T-helper 1 cell treated with Interleukin-12 subunit alpha and Interleukin-12 subunit beta and Interleukin-4 antibody, amounts not matched to agents 30 μg/mL and 1 μg/mL, for 36 hours (primary cell): ENCODE results near the gene EGR1.
"Not testable (repeated sequence)": the region's sequence is repeated elsewhere in the genome, so short reads cannot be mapped to it uniquely, and the experiment has no call there.

Experiments
- H3K27ac Mint-ChIP-seq: one replicate; pipeline ENCODE4 v1.8.0; 2021; ENCODE audit warnings: mild to moderate bottlenecking, mixed read lengths
- H3K27me3 Mint-ChIP-seq: one replicate; pipeline ENCODE4 v1.8.0; 2021; ENCODE audit warnings: low read depth, mixed read lengths
- H3K36me3 Mint-ChIP-seq: one replicate; pipeline ENCODE4 v1.8.0; 2021; ENCODE audit warnings: low read depth, mixed read lengths
- H3K4me1 Mint-ChIP-seq: one replicate; pipeline ENCODE4 v1.8.0; 2021; ENCODE audit warnings: low read depth, mixed read lengths
- H3K4me3 Mint-ChIP-seq: one replicate; pipeline ENCODE4 v1.8.0; 2021; ENCODE audit warnings: mild to moderate bottlenecking, moderate library complexity, mixed read lengths
- H3K9me3 Mint-ChIP-seq: one replicate; pipeline ENCODE4 v1.8.0; 2021; ENCODE audit warnings: mixed read lengths

Gene EGR1

DNA sequence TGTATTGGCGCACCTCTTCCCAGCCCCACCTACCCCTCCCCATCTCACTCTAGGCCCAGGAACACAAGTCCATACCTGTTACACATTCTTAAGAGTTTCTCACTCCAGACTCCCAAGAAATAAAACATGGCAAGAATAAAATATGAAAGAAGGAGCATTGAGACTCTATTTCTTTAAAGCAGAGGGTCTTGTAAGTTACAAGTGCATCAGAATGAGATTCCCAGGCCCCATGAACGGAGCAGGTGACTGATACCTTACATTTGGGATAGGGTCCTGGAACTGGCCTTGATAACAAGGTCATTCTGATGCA, 5.7 kb downstream of the EGR1 start:
- H3K27me3 Mint-ChIP-seq: peaks cover 27% of the 10 kb centered on the region
- peaks cover 19% of the 10 kb centered on the region for H3K36me3 Mint-ChIP-seq
- peaks cover 16% of the 10 kb centered on the region for H3K4me1 Mint-ChIP-seq
- no peaks in the 10 kb centered on the region for H3K9me3 Mint-ChIP-seq
- H3K4me3 Mint-ChIP-seq: no peak overlapping the region
- H3K27ac Mint-ChIP-seq: no peak overlapping the region

DNA sequence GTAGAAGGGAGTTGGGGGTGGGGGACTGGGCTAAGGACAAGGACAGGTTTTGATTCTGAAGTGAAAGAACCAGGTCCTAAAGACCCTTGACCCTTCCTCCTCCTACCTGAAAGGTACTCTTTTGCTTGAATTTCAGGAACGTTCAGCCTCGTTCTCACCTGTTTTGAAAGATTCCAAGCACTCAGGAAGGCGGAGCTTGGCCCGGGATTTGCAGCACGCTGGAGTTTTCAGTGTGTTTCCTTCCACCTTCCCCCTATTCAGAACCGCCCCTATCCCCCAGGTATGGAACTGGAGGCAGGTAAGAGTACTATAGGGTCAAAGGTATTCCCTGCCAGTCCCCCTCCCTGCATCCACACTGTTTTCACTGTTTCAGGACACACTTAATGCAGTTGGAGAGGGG, 7.1 kb downstream of the EGR1 start:
- peaks cover 6% of the 10 kb centered on the region for H3K4me1 Mint-ChIP-seq
- H3K9me3 Mint-ChIP-seq: no peaks in the 10 kb centered on the region
- H3K27ac Mint-ChIP-seq: no peak overlapping the region
- no peak overlapping the region for H3K4me3 Mint-ChIP-seq
- H3K27me3 Mint-ChIP-seq: peaks cover 23% of the 10 kb centered on the region
- peaks cover 10% of the 10 kb centered on the region for H3K36me3 Mint-ChIP-seq

DNA sequence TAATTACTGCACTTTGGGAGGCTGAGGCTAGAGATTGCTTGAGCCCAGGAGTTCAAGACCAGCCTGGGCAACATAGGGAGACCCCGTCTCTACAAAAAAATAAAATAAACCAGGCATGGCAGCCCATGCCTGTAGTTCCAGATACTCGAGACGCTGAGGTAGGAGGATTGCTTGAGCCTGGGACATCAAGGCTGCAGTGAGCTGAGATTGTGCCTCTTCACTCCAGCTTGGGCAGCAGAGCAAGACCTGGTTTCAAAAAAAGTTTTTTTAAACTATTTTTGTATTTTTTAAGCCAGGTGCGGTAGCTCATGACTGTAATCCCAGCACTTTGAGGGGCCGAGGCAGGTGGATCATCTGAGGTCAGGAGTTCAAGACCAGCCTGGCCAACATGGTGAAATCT, 7.9 kb downstream of the EGR1 start:
- not testable (repeated sequence) for H3K4me3 Mint-ChIP-seq

DNA sequence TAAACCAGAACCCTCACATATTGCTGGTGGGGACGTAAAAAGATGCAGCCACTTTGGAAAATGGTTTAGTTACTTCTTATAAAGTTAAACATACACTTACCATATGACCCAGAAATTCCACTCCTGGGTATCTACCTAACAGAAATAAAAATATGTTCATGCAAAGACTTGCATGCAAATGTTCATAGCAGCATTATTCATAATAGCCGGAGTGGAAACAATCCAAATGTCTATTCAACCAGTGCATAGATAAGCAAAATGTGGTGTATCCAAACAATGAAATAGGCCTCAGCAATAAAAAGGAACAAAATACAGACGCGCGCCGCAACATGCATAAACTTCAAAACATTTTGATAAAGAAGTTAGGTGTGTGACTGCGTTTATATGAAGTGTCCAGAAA, 11.6 kb downstream of the EGR1 start:
- H3K36me3 Mint-ChIP-seq: no peaks in the 10 kb centered on the region
- H3K9me3 Mint-ChIP-seq: no peaks in the 10 kb centered on the region
- H3K27me3 Mint-ChIP-seq: peaks cover 12% of the 10 kb centered on the region
- H3K4me3 Mint-ChIP-seq: no peak overlapping the region
- no peak overlapping the region for H3K27ac Mint-ChIP-seq
- H3K4me1 Mint-ChIP-seq: no peaks in the 10 kb centered on the region

More for the DNA sequence above, 7.9 kb downstream of the EGR1 start:
- not testable (repeated sequence) for H3K4me1 Mint-ChIP-seq, H3K36me3 Mint-ChIP-seq, H3K9me3 Mint-ChIP-seq
- H3K27me3 Mint-ChIP-seq: peaks cover 15% of the 10 kb centered on the region
- peak overlapping the region; percentile 53 for H3K27ac Mint-ChIP-seq

DNA sequence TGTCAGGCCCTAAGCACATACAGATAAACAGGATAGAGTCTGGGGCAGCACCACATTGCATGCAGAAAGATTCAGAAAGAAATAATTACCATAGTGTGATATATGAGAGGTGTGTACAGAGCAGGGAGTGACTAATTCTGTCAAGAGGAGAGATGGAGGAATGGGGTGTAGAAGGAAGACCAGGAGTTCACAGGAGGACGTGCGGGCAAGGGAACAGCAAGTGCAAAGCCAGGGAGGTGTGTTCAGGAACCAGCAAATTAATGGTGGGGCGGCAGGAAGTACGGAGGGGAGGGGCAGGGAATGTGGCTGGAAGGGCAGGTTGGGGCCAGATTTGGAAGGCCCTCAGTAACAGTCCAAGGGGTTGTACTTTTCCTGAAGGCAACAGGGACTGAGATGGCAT, 17.4 kb downstream of the EGR1 start:
- H3K27ac Mint-ChIP-seq: no peak overlapping the region
- no peak overlapping the region for H3K4me3 Mint-ChIP-seq
- no peaks in the 10 kb centered on the region for H3K9me3 Mint-ChIP-seq
- H3K4me1 Mint-ChIP-seq: no peaks in the 10 kb centered on the region
- peaks cover 18% of the 10 kb centered on the region for H3K27me3 Mint-ChIP-seq
- H3K36me3 Mint-ChIP-seq: no peaks in the 10 kb centered on the region

DNA sequence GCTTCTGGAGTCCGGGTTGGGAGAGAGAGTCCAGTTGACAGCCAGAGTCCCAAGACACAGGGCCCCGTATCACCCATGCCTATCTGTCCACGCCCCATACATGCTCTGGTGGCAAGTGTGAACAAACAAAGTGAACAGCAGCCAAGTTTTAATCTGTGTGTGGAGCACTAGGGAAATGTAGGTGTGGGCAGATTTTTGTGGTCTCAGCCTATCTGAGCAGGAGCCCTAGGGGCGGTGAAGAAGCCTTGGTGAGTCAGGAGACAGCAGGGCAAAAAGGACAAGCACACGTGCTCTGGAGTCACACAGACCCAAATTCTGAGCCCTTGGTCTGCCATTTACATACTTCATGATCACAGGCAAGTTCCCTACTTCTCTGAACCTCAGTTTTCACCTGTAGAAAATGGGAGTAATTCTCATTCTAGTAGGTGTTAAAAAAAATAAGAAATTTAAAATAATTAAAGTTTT, 23.2 kb downstream of the EGR1 start:
- H3K9me3 Mint-ChIP-seq: no peaks in the 10 kb centered on the region
- peaks cover 3% of the 10 kb centered on the region for H3K4me1 Mint-ChIP-seq
- no peak overlapping the region for H3K27ac Mint-ChIP-seq
- peaks cover 45% of the 10 kb centered on the region for H3K27me3 Mint-ChIP-seq
- no peak overlapping the region for H3K4me3 Mint-ChIP-seq
- H3K36me3 Mint-ChIP-seq: no peaks in the 10 kb centered on the region

DNA sequence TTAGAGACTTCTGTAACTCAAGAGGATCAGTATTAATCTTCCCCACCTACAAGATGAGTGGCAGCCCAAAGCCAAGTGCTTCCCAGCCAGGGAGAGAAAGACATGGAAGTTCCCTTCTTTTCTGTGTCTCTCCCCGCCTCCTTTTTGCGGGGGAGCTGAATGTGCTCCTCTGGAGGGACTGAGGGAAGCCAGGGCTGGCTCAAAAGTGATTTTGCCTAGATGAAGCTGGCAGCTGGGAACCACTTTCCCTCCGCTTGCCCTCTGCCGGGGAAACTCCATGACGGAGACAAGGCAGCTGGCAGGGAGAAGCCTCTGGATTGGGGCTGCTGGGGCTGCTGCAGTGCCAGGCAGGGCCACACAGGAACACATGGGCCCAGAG, 24.4 kb downstream of the EGR1 start:
- Mint-ChIP-seq H3K27ac (no peak overlapping the region), H3K27me3 (peaks cover 39% of the 10 kb centered on the region), H3K36me3 (no peaks in the 10 kb centered on the region), H3K4me3 (no peak overlapping the region), H3K9me3 (no peaks in the 10 kb centered on the region), H3K4me1 (peaks cover 3% of the 10 kb centered on the region)

DNA sequence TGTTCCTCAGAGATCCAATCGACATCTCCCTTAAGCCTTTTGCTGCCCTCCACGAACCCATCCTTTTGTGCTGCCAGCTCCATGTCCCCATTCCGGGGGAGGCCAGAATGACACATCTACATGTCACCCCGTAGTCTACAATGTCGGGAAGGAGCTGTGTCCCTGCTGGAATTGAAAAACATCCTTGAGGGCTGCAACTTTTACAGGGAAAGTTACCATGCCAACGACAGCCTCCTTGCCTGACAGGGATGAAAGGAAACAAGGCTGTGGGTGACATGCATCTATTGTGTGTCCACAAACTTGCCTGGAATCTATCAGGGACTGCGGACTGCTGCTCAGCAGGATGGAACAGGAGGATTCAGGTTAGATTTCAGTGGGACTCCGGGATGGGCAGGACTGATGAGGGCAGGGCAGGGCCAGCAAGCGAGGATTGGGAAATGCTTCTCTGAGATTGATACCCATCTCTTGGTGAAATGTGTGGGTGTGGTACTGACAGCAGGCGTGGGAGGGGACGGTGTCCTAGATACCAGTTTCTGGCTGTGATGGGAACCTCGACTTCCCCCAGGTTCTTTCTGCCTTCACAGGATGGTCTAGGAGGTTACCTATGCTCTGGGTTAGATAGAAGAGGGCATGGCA, 25.5 kb downstream of the EGR1 start:
- H3K27ac Mint-ChIP-seq: no peak overlapping the region
- H3K36me3 Mint-ChIP-seq: no peaks in the 10 kb centered on the region
- H3K9me3 Mint-ChIP-seq: no peaks in the 10 kb centered on the region
- peaks cover 34% of the 10 kb centered on the region for H3K27me3 Mint-ChIP-seq
- peaks cover 3% of the 10 kb centered on the region for H3K4me1 Mint-ChIP-seq
- peak overlapping the region; percentile 15 for H3K4me3 Mint-ChIP-seq

DNA sequence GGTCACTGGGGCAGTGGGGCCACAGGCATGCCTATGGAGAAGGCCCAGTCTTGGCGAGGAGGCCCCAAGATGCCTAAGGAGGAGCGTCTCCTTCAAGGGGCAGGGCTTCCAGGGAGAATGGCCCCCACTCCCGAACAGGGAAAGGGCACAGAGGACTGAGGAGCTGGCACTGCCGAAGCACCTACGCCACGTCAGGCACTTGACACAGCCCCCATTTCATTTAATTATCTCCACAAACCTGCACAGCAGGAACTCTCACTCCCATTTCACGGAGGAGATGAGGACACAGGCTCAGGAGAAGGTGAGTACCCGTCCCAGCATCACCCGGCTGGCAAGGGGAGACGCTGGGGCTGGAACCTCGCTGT, 26.0 kb downstream of the EGR1 start:
- Mint-ChIP-seq H3K4me1 (peaks cover 3% of the 10 kb centered on the region), H3K4me3 (peak overlapping the region; percentile 15), H3K27ac (no peak overlapping the region), H3K27me3 (peaks cover 34% of the 10 kb centered on the region), H3K36me3 (no peaks in the 10 kb centered on the region), H3K9me3 (no peaks in the 10 kb centered on the region)

DNA sequence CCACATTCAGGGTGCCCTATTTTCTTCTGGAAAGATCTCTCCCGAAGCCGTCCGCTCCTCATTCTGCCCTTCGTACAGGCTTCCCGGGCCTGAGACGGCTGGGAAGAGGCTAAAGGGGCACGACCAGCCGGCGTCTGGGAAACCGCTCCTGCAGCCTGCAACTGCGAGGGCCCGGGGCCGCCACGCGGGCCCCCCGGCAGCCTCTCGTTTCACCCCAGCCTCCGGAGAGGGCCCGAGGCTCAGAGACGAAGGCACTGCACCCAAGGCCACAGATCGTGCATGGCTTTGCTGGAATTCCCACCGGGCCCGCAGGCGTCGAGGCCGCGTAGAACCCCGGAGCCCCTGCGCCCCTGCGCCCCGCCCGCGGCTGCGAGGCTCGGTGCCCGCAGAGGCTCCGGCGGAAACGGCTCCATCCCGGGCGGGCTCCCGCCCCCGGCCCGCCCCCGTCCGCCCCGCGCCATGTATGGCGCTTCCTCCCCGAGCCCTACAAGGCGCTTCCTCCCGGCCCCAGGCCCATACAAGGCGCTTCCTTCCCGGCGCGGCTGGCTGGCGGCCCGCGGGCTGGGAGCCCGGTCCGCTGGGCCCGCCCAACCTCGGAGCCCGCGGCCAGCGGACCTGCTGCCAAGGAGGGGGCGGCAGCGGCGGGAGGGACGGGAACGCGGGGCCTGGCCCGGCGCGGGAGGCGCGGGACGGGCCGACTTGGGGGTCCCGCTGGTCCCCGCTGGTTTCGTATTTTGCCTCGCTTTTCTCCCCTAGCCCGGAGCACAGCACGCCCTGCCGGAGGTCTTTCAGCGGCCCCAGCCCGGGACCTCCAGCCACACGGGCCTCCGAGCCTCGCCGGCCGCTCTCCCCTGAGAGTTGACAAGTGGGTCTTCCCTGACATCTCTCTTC, 26.6 kb downstream of the EGR1 start:
- Mint-ChIP-seq H3K27ac (no peak overlapping the region), H3K4me1 (peaks cover 3% of the 10 kb centered on the region), H3K4me3 (peak overlapping the region; percentile 93), H3K36me3 (no peaks in the 10 kb centered on the region), H3K27me3 (peaks cover 34% of the 10 kb centered on the region), H3K9me3 (no peaks in the 10 kb centered on the region)

DNA sequence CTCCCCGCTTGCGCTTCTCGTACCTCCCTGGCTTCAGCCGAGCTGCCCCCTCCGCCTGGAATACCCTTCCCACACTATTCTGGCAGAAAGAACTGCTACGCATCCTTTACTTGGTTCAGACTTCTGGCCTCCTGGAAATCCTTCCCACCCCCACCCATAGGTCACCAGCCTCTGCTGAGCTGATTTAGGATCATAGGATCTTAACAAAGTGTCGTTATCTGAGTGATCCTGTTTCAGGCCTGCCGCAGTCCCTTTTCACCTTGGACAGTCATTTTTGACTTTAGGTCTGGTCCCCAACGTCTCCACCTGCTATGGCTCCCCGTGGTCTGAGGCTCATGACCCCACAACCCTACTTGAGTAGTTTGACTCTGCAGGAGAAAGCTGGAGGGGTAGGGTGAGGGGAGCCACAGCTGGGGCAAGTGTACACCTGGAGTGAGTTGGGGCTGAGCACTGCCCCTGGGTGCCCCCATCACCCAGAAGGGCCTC, 27.3 kb downstream of the EGR1 start:
- Mint-ChIP-seq H3K4me3 (peak overlapping the region; percentile 93), H3K27ac (no peak overlapping the region), H3K36me3 (no peaks in the 10 kb centered on the region), H3K27me3 (peaks cover 34% of the 10 kb centered on the region), H3K4me1 (peaks cover 3% of the 10 kb centered on the region), H3K9me3 (no peaks in the 10 kb centered on the region)

DNA sequence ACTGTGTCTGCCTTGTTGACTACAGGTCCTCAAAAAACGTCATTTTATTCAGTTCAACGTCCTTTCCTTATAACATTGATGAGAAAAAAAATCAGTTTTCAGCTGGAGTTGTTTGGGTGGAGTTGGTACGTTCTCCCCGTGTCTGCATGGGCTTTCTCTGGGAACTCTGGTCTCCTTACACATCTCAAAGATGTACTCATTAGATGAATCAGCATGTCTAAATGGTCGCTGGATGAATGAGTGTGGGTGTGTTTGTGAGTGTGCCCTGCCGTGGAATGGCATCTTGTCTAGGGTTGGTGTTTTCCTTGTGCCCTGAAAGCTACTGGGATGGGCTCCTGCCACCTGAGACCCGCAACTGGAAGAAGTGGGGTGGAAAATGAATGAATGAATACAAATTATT, 30.1 kb downstream of the EGR1 start:
- no peaks in the 10 kb centered on the region for H3K9me3 Mint-ChIP-seq
- no peak overlapping the region for H3K27ac Mint-ChIP-seq
- peaks cover 19% of the 10 kb centered on the region for H3K27me3 Mint-ChIP-seq
- H3K36me3 Mint-ChIP-seq: no peaks in the 10 kb centered on the region
- no peak overlapping the region for H3K4me3 Mint-ChIP-seq
- peaks cover 3% of the 10 kb centered on the region for H3K4me1 Mint-ChIP-seq

DNA sequence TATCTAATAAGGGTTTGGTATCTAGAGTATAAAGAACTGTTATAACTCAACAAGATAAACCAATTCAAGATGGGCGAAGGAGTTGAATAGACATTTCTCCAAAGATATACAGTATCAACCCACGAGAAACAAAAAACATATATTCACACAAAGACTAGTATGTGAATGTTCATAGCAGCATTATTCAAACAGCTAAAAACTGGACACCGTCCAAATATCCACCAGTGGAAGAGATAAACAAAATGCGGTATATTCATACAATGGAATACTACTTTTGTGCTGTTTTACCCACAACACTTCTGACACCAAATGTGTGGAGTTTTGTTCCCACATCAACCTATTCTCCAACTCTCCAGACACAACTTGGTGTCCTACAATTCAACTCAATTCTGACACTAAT, 33.1 kb downstream of the EGR1 start:
- Mint-ChIP-seq H3K4me3 (no peak overlapping the region), H3K4me1 (no peaks in the 10 kb centered on the region), H3K27ac (no peak overlapping the region), H3K9me3 (no peaks in the 10 kb centered on the region), H3K27me3 (no peaks in the 10 kb centered on the region), H3K36me3 (no peaks in the 10 kb centered on the region)

DNA sequence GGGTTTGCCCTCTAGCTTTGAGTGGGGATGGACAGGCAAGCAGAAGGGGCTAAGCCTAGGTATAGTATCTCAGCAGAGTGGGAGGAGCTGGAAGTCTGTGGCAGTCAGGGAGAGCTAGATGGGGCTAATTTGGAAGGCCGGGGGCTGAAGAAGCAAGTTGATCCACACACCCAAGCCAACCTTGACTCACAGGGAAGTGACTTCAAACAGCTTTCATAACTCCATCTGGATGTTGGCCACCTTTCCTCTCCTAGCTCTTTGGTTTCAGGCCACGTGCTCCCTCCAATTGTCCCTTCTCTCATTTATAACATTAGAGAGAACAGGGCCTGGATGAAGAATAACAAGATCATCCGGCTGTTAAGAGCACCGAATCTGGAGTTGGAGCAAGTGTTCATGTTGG, 36.8 kb downstream of the EGR1 start:
- Mint-ChIP-seq H3K27ac (no peak overlapping the region), H3K4me3 (no peak overlapping the region), H3K27me3 (no peaks in the 10 kb centered on the region), H3K36me3 (no peaks in the 10 kb centered on the region), H3K9me3 (no peaks in the 10 kb centered on the region), H3K4me1 (peaks cover 2% of the 10 kb centered on the region)

DNA sequence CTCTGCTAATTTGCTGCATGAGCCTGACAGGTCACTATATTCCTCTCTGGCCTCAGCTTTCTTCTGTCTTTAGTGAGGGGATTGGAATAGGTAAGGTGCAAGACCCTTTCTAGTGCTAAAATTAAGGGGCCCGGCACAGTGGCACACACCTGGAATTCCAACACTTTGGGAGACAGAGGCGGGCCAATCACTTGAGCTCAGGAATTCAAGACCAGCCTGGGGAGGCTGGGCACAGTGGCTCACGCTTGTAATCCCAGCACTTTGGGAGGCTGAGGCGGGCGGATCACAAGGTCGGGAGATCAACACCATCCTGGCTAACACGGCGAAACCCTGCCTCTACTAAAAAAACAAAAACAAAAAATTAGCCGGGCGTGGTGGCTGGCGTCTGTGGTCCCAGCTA, 37.2 kb downstream of the EGR1 start:
- peaks cover 3% of the 10 kb centered on the region for H3K36me3 Mint-ChIP-seq
- peaks cover 2% of the 10 kb centered on the region for H3K4me1 Mint-ChIP-seq
- no peaks in the 10 kb centered on the region for H3K27me3 Mint-ChIP-seq
- H3K4me3 Mint-ChIP-seq: no peak overlapping the region
- H3K27ac Mint-ChIP-seq: no peak overlapping the region
- H3K9me3 Mint-ChIP-seq: no peaks in the 10 kb centered on the region
